ENCODE measurements around the gene SLAMF9. TPM values are rescaled to one million over a fixed set of nuclear protein-coding genes. Genes with fewer than 3 reads are reported as not detected.

SLAMF9 gene
- total RNA-seq, 1 experiment from 2014 or later: not detected

DNA sequence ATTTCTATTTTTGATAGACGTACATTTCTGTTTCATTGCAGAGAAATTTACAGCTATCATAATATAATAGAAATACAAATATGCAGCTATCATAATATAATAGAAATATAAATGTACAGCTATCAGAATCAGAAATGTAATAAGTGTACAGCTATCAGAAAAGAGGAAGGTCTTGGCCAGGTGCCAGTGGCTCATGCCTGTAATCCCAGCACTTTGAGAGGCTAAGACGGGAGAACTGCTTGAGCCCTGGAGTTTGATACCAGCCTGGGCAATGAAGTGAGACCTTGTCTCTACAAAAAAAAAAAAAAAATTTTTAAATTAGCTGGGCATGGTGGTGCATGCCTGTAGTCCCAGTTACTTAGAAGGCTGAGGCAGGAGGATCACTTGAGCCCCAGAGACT, 39.9 kb upstream of the SLAMF9 start (continued):
- TF ChIP-seq, protein P1, sequence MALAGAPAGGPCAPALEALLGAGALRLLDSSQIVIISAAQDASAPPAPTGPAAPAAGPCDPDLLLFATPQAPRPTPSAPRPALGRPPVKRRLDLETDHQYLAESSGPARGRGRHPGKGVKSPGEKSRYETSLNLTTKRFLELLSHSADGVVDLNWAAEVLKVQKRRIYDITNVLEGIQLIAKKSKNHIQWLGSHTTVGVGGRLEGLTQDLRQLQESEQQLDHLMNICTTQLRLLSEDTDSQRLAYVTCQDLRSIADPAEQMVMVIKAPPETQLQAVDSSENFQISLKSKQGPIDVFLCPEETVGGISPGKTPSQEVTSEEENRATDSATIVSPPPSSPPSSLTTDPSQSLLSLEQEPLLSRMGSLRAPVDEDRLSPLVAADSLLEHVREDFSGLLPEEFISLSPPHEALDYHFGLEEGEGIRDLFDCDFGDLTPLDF (CRISPR knock-in tag; IDR thresholded peaks at IDR 0.05): no peak
- TF ChIP-seq SMAD4 (CRISPR knock-in tag; IDR thresholded peaks at IDR 0.05) (no peak), SP1 (CRISPR knock-in tag; conservative IDR thresholded peaks at IDR 0.05) (no peak)

DNA sequence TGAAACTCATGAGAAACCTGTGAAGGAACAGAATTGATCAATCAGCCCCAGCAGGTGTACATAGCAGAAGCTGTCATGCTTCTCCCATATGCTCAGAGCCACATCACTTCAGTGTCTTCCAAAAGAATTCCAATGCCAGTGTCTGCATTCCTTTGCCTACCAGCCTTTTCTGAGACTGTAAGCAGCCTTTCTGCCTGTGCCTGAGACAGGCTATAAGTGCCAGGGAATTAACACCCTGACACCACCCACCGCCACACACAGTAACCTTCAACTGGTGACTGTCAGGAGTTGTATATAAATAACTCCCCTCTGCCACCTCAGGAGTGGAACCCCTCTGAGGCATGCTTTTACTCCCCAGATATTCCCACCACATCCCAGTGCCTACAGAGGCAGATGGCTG, 38.1 kb upstream of the SLAMF9 start:
- Mint-ChIP-seq H3K4me3 (no peak overlapping the region), H3K4me1 (peaks cover 10% of the 10 kb centered on the region), H3K27me3 (ENCODE audit: low read depth) (no peaks in the 10 kb centered on the region; the same call in 1 of the 2 replicates), H3K27ac (no peak overlapping the region), H3K9me3 (no peaks in the 10 kb centered on the region), H3K36me3 (no peaks in the 10 kb centered on the region)
- TF ChIP-seq OVOL2 (CRISPR knock-in tag; IDR thresholded peaks at IDR 0.05; ENCODE audit: borderline replicate concordance): no peak
- TF ChIP-seq, protein P2, sequence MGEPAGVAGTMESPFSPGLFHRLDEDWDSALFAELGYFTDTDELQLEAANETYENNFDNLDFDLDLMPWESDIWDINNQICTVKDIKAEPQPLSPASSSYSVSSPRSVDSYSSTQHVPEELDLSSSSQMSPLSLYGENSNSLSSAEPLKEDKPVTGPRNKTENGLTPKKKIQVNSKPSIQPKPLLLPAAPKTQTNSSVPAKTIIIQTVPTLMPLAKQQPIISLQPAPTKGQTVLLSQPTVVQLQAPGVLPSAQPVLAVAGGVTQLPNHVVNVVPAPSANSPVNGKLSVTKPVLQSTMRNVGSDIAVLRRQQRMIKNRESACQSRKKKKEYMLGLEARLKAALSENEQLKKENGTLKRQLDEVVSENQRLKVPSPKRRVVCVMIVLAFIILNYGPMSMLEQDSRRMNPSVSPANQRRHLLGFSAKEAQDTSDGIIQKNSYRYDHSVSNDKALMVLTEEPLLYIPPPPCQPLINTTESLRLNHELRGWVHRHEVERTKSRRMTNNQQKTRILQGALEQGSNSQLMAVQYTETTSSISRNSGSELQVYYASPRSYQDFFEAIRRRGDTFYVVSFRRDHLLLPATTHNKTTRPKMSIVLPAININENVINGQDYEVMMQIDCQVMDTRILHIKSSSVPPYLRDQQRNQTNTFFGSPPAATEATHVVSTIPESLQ (CRISPR knock-in tag; IDR thresholded peaks at IDR 0.05): no peak
- no peak for TF ChIP-seq ATF1 (CRISPR knock-in tag; IDR thresholded peaks at IDR 0.05)
- TF ChIP-seq ZNF396 (CRISPR knock-in tag; IDR thresholded peaks at IDR 0.05; ENCODE audit: borderline replicate concordance): no peak
- no peak for TF ChIP-seq ELF4 (CRISPR knock-in tag; IDR thresholded peaks at IDR 0.05; ENCODE audit: low read depth)
- TF ChIP-seq, protein P3, sequence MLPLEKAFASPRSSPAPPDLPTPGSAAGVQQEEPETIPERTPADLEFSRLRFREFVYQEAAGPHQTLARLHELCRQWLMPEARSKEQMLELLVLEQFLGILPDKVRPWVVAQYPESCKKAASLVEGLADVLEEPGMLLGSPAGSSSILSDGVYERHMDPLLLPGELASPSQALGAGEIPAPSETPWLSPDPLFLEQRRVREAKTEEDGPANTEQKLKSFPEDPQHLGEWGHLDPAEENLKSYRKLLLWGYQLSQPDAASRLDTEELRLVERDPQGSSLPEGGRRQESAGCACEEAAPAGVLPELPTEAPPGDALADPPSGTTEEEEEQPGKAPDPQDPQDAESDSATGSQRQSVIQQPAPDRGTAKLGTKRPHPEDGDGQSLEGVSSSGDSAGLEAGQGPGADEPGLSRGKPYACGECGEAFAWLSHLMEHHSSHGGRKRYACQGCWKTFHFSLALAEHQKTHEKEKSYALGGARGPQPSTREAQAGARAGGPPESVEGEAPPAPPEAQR (CRISPR knock-in tag; IDR thresholded peaks at IDR 0.05): no peak
- TF ChIP-seq, protein P4, sequence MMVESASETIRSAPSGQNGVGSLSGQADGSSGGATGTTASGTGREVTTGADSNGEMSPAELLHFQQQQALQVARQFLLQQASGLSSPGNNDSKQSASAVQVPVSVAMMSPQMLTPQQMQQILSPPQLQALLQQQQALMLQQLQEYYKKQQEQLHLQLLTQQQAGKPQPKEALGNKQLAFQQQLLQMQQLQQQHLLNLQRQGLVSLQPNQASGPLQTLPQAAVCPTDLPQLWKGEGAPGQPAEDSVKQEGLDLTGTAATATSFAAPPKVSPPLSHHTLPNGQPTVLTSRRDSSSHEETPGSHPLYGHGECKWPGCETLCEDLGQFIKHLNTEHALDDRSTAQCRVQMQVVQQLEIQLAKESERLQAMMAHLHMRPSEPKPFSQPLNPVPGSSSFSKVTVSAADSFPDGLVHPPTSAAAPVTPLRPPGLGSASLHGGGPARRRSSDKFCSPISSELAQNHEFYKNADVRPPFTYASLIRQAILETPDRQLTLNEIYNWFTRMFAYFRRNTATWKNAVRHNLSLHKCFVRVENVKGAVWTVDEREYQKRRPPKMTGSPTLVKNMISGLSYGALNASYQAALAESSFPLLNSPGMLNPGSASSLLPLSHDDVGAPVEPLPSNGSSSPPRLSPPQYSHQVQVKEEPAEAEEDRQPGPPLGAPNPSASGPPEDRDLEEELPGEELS (CRISPR knock-in tag; IDR thresholded peaks at IDR 0.05): no peak
- no peak for TF ChIP-seq ZNF263 (CRISPR knock-in tag; IDR thresholded peaks at IDR 0.05; ENCODE audit: low read depth)
- TF ChIP-seq RORB (CRISPR knock-in tag; IDR thresholded peaks at IDR 0.05): no peak
- no peak for TF ChIP-seq CBFB (CRISPR knock-in tag; IDR thresholded peaks at IDR 0.05; ENCODE audit: low read depth)
- TF ChIP-seq, protein P5, sequence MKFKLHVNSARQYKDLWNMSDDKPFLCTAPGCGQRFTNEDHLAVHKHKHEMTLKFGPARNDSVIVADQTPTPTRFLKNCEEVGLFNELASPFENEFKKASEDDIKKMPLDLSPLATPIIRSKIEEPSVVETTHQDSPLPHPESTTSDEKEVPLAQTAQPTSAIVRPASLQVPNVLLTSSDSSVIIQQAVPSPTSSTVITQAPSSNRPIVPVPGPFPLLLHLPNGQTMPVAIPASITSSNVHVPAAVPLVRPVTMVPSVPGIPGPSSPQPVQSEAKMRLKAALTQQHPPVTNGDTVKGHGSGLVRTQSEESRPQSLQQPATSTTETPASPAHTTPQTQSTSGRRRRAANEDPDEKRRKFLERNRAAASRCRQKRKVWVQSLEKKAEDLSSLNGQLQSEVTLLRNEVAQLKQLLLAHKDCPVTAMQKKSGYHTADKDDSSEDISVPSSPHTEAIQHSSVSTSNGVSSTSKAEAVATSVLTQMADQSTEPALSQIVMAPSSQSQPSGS (CRISPR knock-in tag; IDR thresholded peaks at IDR 0.05; ENCODE audit: borderline replicate concordance, low read depth): no peak
- no peak for TF ChIP-seq PRRX2 (CRISPR knock-in tag; IDR thresholded peaks at IDR 0.05)
- TF ChIP-seq, protein P6, sequence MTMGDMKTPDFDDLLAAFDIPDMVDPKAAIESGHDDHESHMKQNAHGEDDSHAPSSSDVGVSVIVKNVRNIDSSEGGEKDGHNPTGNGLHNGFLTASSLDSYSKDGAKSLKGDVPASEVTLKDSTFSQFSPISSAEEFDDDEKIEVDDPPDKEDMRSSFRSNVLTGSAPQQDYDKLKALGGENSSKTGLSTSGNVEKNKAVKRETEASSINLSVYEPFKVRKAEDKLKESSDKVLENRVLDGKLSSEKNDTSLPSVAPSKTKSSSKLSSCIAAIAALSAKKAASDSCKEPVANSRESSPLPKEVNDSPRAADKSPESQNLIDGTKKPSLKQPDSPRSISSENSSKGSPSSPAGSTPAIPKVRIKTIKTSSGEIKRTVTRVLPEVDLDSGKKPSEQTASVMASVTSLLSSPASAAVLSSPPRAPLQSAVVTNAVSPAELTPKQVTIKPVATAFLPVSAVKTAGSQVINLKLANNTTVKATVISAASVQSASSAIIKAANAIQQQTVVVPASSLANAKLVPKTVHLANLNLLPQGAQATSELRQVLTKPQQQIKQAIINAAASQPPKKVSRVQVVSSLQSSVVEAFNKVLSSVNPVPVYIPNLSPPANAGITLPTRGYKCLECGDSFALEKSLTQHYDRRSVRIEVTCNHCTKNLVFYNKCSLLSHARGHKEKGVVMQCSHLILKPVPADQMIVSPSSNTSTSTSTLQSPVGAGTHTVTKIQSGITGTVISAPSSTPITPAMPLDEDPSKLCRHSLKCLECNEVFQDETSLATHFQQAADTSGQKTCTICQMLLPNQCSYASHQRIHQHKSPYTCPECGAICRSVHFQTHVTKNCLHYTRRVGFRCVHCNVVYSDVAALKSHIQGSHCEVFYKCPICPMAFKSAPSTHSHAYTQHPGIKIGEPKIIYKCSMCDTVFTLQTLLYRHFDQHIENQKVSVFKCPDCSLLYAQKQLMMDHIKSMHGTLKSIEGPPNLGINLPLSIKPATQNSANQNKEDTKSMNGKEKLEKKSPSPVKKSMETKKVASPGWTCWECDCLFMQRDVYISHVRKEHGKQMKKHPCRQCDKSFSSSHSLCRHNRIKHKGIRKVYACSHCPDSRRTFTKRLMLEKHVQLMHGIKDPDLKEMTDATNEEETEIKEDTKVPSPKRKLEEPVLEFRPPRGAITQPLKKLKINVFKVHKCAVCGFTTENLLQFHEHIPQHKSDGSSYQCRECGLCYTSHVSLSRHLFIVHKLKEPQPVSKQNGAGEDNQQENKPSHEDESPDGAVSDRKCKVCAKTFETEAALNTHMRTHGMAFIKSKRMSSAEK (CRISPR knock-in tag; IDR thresholded peaks at IDR 0.05; ENCODE audit: borderline replicate concordance): no peak
- TF ChIP-seq, protein P7, sequence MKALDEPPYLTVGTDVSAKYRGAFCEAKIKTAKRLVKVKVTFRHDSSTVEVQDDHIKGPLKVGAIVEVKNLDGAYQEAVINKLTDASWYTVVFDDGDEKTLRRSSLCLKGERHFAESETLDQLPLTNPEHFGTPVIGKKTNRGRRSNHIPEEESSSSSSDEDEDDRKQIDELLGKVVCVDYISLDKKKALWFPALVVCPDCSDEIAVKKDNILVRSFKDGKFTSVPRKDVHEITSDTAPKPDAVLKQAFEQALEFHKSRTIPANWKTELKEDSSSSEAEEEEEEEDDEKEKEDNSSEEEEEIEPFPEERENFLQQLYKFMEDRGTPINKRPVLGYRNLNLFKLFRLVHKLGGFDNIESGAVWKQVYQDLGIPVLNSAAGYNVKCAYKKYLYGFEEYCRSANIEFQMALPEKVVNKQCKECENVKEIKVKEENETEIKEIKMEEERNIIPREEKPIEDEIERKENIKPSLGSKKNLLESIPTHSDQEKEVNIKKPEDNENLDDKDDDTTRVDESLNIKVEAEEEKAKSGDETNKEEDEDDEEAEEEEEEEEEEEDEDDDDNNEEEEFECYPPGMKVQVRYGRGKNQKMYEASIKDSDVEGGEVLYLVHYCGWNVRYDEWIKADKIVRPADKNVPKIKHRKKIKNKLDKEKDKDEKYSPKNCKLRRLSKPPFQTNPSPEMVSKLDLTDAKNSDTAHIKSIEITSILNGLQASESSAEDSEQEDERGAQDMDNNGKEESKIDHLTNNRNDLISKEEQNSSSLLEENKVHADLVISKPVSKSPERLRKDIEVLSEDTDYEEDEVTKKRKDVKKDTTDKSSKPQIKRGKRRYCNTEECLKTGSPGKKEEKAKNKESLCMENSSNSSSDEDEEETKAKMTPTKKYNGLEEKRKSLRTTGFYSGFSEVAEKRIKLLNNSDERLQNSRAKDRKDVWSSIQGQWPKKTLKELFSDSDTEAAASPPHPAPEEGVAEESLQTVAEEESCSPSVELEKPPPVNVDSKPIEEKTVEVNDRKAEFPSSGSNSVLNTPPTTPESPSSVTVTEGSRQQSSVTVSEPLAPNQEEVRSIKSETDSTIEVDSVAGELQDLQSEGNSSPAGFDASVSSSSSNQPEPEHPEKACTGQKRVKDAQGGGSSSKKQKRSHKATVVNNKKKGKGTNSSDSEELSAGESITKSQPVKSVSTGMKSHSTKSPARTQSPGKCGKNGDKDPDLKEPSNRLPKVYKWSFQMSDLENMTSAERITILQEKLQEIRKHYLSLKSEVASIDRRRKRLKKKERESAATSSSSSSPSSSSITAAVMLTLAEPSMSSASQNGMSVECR (CRISPR knock-in tag; IDR thresholded peaks at IDR 0.05; ENCODE audit: borderline replicate concordance): no peak
- TF ChIP-seq, protein P8, sequence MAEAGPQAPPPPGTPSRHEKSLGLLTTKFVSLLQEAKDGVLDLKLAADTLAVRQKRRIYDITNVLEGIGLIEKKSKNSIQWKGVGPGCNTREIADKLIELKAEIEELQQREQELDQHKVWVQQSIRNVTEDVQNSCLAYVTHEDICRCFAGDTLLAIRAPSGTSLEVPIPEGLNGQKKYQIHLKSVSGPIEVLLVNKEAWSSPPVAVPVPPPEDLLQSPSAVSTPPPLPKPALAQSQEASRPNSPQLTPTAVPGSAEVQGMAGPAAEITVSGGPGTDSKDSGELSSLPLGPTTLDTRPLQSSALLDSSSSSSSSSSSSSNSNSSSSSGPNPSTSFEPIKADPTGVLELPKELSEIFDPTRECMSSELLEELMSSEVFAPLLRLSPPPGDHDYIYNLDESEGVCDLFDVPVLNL (CRISPR knock-in tag; IDR thresholded peaks at IDR 0.05; ENCODE audit: borderline replicate concordance, low read depth): no peak
- DNase-seq (ENCODE audit: low spot score): no peak
- ChIA-PET CTCF (interaction anchor here (1.4 kb wide), 1 partner anchor 15 kb away, joined by 13 read pairs; no protein-coding TSS in a partner anchor), POLR2A (no interaction called here)
- ATAC-seq: peak; percentile 62
